ENCODE data around the gene ERCC1.

Gene ERCC1

GRCh38 chr19:45470762-45471081, 47.0 kb upstream of the ERCC1 start:
- Histone ChIP-seq H3K4me3 (replicated peaks; ENCODE audit: low read depth, low read length) (no peak overlapping the region), H3K36me3 (ENCODE audit: control insufficient read depth, insufficient read depth, low read length) (no peaks in the 10 kb centered on the region), H3K27me3 (replicated peaks; ENCODE audit: control insufficient read depth, insufficient read depth, low read length) (no peaks in the 10 kb centered on the region)
- DNase-seq (ENCODE audit: extremely low read depth, insufficient read length), result no peak
- TF ChIP-seq CTCF (IDR thresholded peaks at IDR 0.05; ENCODE audit: insufficient read depth, low read length, poor library complexity, severe bottlenecking), result no peak

GRCh38 chr19:45469945-45470761, 46.4 kb upstream of the ERCC1 start:
- peak overlapping the region; percentile 68 for H3K4me3 ChIP-seq (replicated peaks; ENCODE audit: low read depth, low read length)
- TF ChIP-seq CTCF (IDR thresholded peaks at IDR 0.05; ENCODE audit: insufficient read depth, low read length, poor library complexity, severe bottlenecking), result no peak
- no peaks in the 10 kb centered on the region for H3K27me3 ChIP-seq (replicated peaks; ENCODE audit: control insufficient read depth, insufficient read depth, low read length)
- H3K36me3 ChIP-seq (ENCODE audit: control insufficient read depth, insufficient read depth, low read length), result no peaks in the 10 kb centered on the region
- DNase-seq (ENCODE audit: extremely low read depth, insufficient read length), result no peak

GRCh38 chr19:45469132-45469944, 45.6 kb upstream of the ERCC1 start:
- Histone ChIP-seq H3K36me3 (ENCODE audit: control insufficient read depth, insufficient read depth, low read length) (no peaks in the 10 kb centered on the region), H3K4me3 (replicated peaks; ENCODE audit: low read depth, low read length) (peak overlapping the region; percentile 72), H3K27me3 (replicated peaks; ENCODE audit: control insufficient read depth, insufficient read depth, low read length) (no peaks in the 10 kb centered on the region)
- no peak for TF ChIP-seq CTCF (IDR thresholded peaks at IDR 0.05; ENCODE audit: insufficient read depth, low read length, poor library complexity, severe bottlenecking)
- DNase-seq (ENCODE audit: extremely low read depth, insufficient read length), result peak; percentile 98

- no peaks in the 10 kb centered on the region for H3K27me3 ChIP-seq (replicated peaks; ENCODE audit: control insufficient read depth, insufficient read depth, low read length)
- TF ChIP-seq CTCF (IDR thresholded peaks at IDR 0.05; ENCODE audit: insufficient read depth, low read length, poor library complexity, severe bottlenecking), result no peak
- no peaks in the 10 kb centered on the region for H3K36me3 ChIP-seq (ENCODE audit: control insufficient read depth, insufficient read depth, low read length)
- peak overlapping the region; percentile 72 for H3K4me3 ChIP-seq (replicated peaks; ENCODE audit: low read depth, low read length)
- DNase-seq (ENCODE audit: extremely low read depth, insufficient read length), result no peak
Measured at GRCh38 chr19:45468803-45469131, 45.0 kb upstream of the ERCC1 start.

- no peaks in the 10 kb centered on the region for H3K36me3 ChIP-seq (ENCODE audit: control insufficient read depth, insufficient read depth, low read length)
- DNase-seq (ENCODE audit: extremely low read depth, insufficient read length), result peak; percentile 48
- H3K27me3 ChIP-seq (replicated peaks; ENCODE audit: control insufficient read depth, insufficient read depth, low read length), result no peaks in the 10 kb centered on the region
- TF ChIP-seq CTCF (IDR thresholded peaks at IDR 0.05; ENCODE audit: insufficient read depth, low read length, poor library complexity, severe bottlenecking), result no peak
- peak overlapping the region; percentile 72 for H3K4me3 ChIP-seq (replicated peaks; ENCODE audit: low read depth, low read length)
Measured at GRCh38 chr19:45468159-45468651, 44.5 kb upstream of the ERCC1 start.

Data from GM06990 (cell line).